Fibroblast of lung (primary cell): Measurements from ENCODE around the gene GSC2. TPM values are rescaled to one million over a fixed set of nuclear protein-coding genes. Genes with fewer than 3 reads are reported as not detected.
A peak's percentile ranks its signal among the peaks of the same experiment; 100 is the strongest.

Source experiments
- DNase-seq, 2 donors: peaks; one replicate each; pipeline versions ENCODE4 v3.0.0 to v3.0.0-alpha.2; 2010; ENCODE audit warnings: low read depth in 2 of 2
- H2AFZ ChIP-seq: 2 replicates; pipeline ENCODE4 v1.5.1; 2012; ENCODE audit warnings: low read length, control low read depth, inconsistent platforms
- H3K27ac ChIP-seq: 2 replicates; pipeline ENCODE4 v1.5.1; 2011; ENCODE audit warnings: low read length, control low read depth; ENCODE audit not compliant: insufficient read depth
- H3K27me3 ChIP-seq: 2 replicates; pipeline ENCODE4 v1.5.1; 2011; ENCODE audit warnings: mild to moderate bottlenecking, low read length; ENCODE audit not compliant: control insufficient read depth, insufficient read depth
- H3K36me3 ChIP-seq: 2 replicates; pipeline ENCODE4 v1.5.1; 2011; ENCODE audit warnings: low read length; ENCODE audit not compliant: control insufficient read depth, insufficient read depth
- H3K4me1 ChIP-seq: 2 replicates; pipeline ENCODE4 v1.5.1; 2011; ENCODE audit warnings: low read length; ENCODE audit not compliant: control insufficient read depth, insufficient read depth; ENCODE audit errors: extremely low read depth
- H3K4me2 ChIP-seq: 2 replicates; pipeline ENCODE4 v1.5.1; 2011; ENCODE audit warnings: low read length, control low read depth; ENCODE audit not compliant: insufficient read depth; ENCODE audit errors: extremely low read depth
- H3K4me3 ChIP-seq, 4 experiments: fragments of 200-600 bp in 1 of 4; sonication (generic) in 1 of 4; replicated peaks in 1 of 4; 2 replicates each; pipeline ENCODE4 v1.5.1; 2011 to 2016; ENCODE audit warnings: low read length in 4 of 4, low read depth in 3 of 4, mild to moderate bottlenecking in 3 of 4, control low read depth in 2 of 4, inconsistent platforms in 1 of 4, mixed read lengths in 1 of 4; ENCODE audit not compliant: insufficient read depth in 1 of 4; ENCODE audit errors: control extremely low read depth in 1 of 4
- H3K79me2 ChIP-seq: 2 replicates; pipeline ENCODE4 v1.5.1; 2012; ENCODE audit warnings: mild to moderate bottlenecking, low read length, inconsistent platforms; ENCODE audit not compliant: control insufficient read depth, insufficient read depth
- H3K9ac ChIP-seq: 2 replicates; pipeline ENCODE4 v1.5.1; 2011; ENCODE audit warnings: mild to moderate bottlenecking, low read length, control low read depth; ENCODE audit not compliant: insufficient read depth
- H3K9me3 ChIP-seq: 2 replicates; pipeline ENCODE4 v1.5.1; 2012; ENCODE audit warnings: low read depth, low read length; ENCODE audit not compliant: control insufficient read depth, insufficient read depth
- H4K20me1 ChIP-seq: 2 replicates; pipeline ENCODE4 v1.5.1; 2011; ENCODE audit warnings: low read length; ENCODE audit not compliant: control insufficient read depth, insufficient read depth; ENCODE audit errors: extremely low read depth
- CTCF ChIP-seq, 2 donors: IDR thresholded peaks in 1 of 2; conservative IDR thresholded peaks in 1 of 2; 1 replicate in 1 of 2; 2 replicates in 1 of 2; pipeline ENCODE4 v1.5.1; 2011 to 2012; ENCODE audit warnings: low read length in 2 of 2, control low read depth in 1 of 2, inconsistent platforms in 1 of 2, low read depth in 1 of 2, mild to moderate bottlenecking in 1 of 2
- EZH2 ChIP-seq: IDR thresholded peaks from 2 replicates; pipeline ENCODE4 v1.5.1; 2012; ENCODE audit warnings: low read length, control low read depth, mild to moderate bottlenecking; ENCODE audit errors: missing control alignments
- polyA plus RNA-seq, 2 donors: library from polyadenylated mRNA; depleted of rRNA in 1 of 2; stranded (reverse) in 1 of 2; unstranded in 1 of 2; fragments of >200 nt; gene quantifications; 2 replicates each; pipeline ENCODE4 v1.2.1, GENCODE V29; 2011 to 2012; ENCODE audit warnings: missing spikeins in 1 of 2
- total RNA-seq: library from RNA; depleted of rRNA; stranded (reverse); fragments of >200 nt; gene quantifications from 2 replicates; pipeline ENCODE4 v1.2.1, GENCODE V29; 2014

GSC2 gene
- total and polyA plus RNA-seq, 2 donors (not counting 1 experiment from before 2014, with no cell fraction given) = not detected

GRCh38 chr22:19107730-19108074, 42.4 kb downstream of the GSC2 start:
- H3K9ac ChIP-seq = no peak overlapping the region
- H3K9me3 ChIP-seq = no peaks in the 10 kb centered on the region
- peaks cover 3% of the 10 kb centered on the region for H3K4me1 ChIP-seq
- no peak overlapping the region for H3K4me2 ChIP-seq
- no peak overlapping the region for H3K4me3 ChIP-seq
- H2AFZ ChIP-seq = no peak overlapping the region
- H3K79me2 ChIP-seq = peaks cover 53% of the 10 kb centered on the region
- peaks cover 4% of the 10 kb centered on the region for H4K20me1 ChIP-seq
- no peaks in the 10 kb centered on the region for H3K36me3 ChIP-seq
- DNase-seq = no peak
- no peaks in the 10 kb centered on the region for H3K27me3 ChIP-seq
- TF ChIP-seq EZH2 (no peak), CTCF (conservative IDR thresholded peaks at IDR 0.05 in 1 of 2, IDR thresholded peaks at IDR 0.05 in 1 of 2; ENCODE audit: low read depth in 1 of 2, low read length in 2 of 2) (no peak)
- H3K27ac ChIP-seq = no peak overlapping the region

- no peaks in the 10 kb centered on the region for H3K36me3 ChIP-seq
- no peak overlapping the region for H3K27ac ChIP-seq
- TF ChIP-seq EZH2 (no peak), CTCF (conservative IDR thresholded peaks at IDR 0.05 in 1 of 2, IDR thresholded peaks at IDR 0.05 in 1 of 2; ENCODE audit: low read depth in 1 of 2, low read length in 2 of 2) (no peak)
- H3K4me3 ChIP-seq = no peak overlapping the region
- no peak overlapping the region for H3K4me2 ChIP-seq
- peaks cover 4% of the 10 kb centered on the region for H4K20me1 ChIP-seq
- H3K9me3 ChIP-seq = no peaks in the 10 kb centered on the region
- peaks cover 3% of the 10 kb centered on the region for H3K4me1 ChIP-seq
- peaks cover 54% of the 10 kb centered on the region for H3K79me2 ChIP-seq
- no peaks in the 10 kb centered on the region for H3K27me3 ChIP-seq
- H3K9ac ChIP-seq = no peak overlapping the region
- DNase-seq = no peak
- H2AFZ ChIP-seq = no peak overlapping the region
Observed at GRCh38 chr22:19106886-19107729, 43.0 kb downstream of the GSC2 start.

- no peak overlapping the region for H3K4me3 ChIP-seq
- H3K4me1 ChIP-seq = peaks cover 3% of the 10 kb centered on the region
- no peak overlapping the region for H3K27ac ChIP-seq
- no peak overlapping the region for H2AFZ ChIP-seq
- H4K20me1 ChIP-seq = peaks cover 2% of the 10 kb centered on the region
- no peak overlapping the region for H3K4me2 ChIP-seq
- DNase-seq = no peak
- H3K79me2 ChIP-seq = peaks cover 51% of the 10 kb centered on the region
- no peaks in the 10 kb centered on the region for H3K9me3 ChIP-seq
- no peaks in the 10 kb centered on the region for H3K36me3 ChIP-seq
- H3K9ac ChIP-seq = no peak overlapping the region
- TF ChIP-seq CTCF (conservative IDR thresholded peaks at IDR 0.05 in 1 of 2, IDR thresholded peaks at IDR 0.05 in 1 of 2; ENCODE audit: low read depth in 1 of 2, low read length in 2 of 2) (peak in 1 of 2 donors; percentile 22), EZH2 (no peak)
- no peaks in the 10 kb centered on the region for H3K27me3 ChIP-seq
Observed at GRCh38 chr22:19105867-19106802, 44.0 kb downstream of the GSC2 start.
